Measurements from ENCODE around the gene BSG. TPM values are rescaled to one million over a fixed set of nuclear protein-coding genes. Genes with fewer than 3 reads are reported as not detected.

Gene BSG
- total RNA-seq (2022) (618 and 656 TPM in 2 replicates), Bru-seq, nascent RNA (percentile 79 among the genes with signal in this experiment), BruChase-seq, experiment 1, labeled RNA remaining after a 2-hour chase (percentile 87 among the genes with signal in this experiment), BruChase-seq, experiment 2, labeled RNA remaining after a 6-hour chase (percentile 96 among the genes with signal in this experiment)
- long read RNA-seq, partial matches to known transcripts, result 182 of 2,519 reads
- long read RNA-seq, other reads (novel, unspliced or antisense), result 2,337 of 2,519 reads

GRCh38 chr19:572140-572742 lies at the start of gene BSG:
Gene BSG, plus strand, starts transcription at chr19:572596. Its CDS starts 39 bp downstream, at chr19:572635.
- Mint-ChIP-seq H3K4me1 (ENCODE audit: low read depth, unreplicated experiment) (peaks cover 13% of the 10 kb centered on the region), H3K27ac (ENCODE audit: unreplicated experiment) (peak within 1 kb of the TSS; percentile 100), H3K27me3 (ENCODE audit: insufficient read depth, unreplicated experiment) (no peaks in the 10 kb centered on the region), H3K9me3 (ENCODE audit: unreplicated experiment) (no peaks in the 10 kb centered on the region), H3K4me3 (ENCODE audit: unreplicated experiment) (peak within 1 kb of the TSS; percentile 98), H3K36me3 (ENCODE audit: insufficient read depth, unreplicated experiment) (peaks cover 65% of the 10 kb centered on the region)
- Histone ChIP-seq H3K27me3 (replicated peaks; ENCODE audit: control insufficient read depth, insufficient read depth, low read length) (no peaks in the 10 kb centered on the region), H3K9me3 (no peaks in the 10 kb centered on the region), H3K4me1 (peaks cover 19% of the 10 kb centered on the region), H3K36me3 (ENCODE audit: control insufficient read depth, insufficient read depth, low read length) (no peaks in the 10 kb centered on the region; the same call in 1 of the 2 replicates), H3K4me3 (ENCODE audit: low read depth, low read length) (peak within 1 kb of the TSS; percentile 65)
- ChIA-PET CTCF (interaction anchor here (0.8 to 1.5 kb wide), 2 partner anchors 16 to 66 kb away, joined by 4 to 6 read pairs; no protein-coding TSS in a partner anchor), POLR2A (interaction anchor here (0.5 to 1.1 kb wide), 3 partner anchors 28 to 72 kb away, joined by 3 to 4 read pairs (median 3); partner anchors contain the start of gene CDC34)
- no peak for TF ChIP-seq CTCF (IDR thresholded peaks at IDR 0.05; ENCODE audit: insufficient read depth in 1 of 2, low read depth in 1 of 2, low read length in 1 of 2, severe bottlenecking in 1 of 2, unreplicated experiment in 1 of 2)
- peak; percentile 97 for DNase-seq
- no TSS peak for BruUV-seq (replicated peaks)
- intact Hi-C loops (cut with micrococcal nuclease; ENCODE audit: unreplicated experiment), result loop anchor here (2.0 to 5.0 kb wide), 2 partner anchors 40 to 61 kb away; partner anchors contain the start of genes CDC34 and POLRMT

- H3K9me3 Mint-ChIP-seq (ENCODE audit: unreplicated experiment), result no peaks in the 10 kb centered on the region
- Histone ChIP-seq H3K4me1 (peaks cover under 1% of the 10 kb centered on the region; the same call in 1 of the 2 replicates), H3K36me3 (ENCODE audit: control insufficient read depth, insufficient read depth, low read length) (no peaks in the 10 kb centered on the region), H3K27me3 (replicated peaks; ENCODE audit: control insufficient read depth, insufficient read depth, low read length) (no peaks in the 10 kb centered on the region), H3K4me3 (ENCODE audit: low read depth, low read length) (no peak overlapping the region), H3K9me3 (no peaks in the 10 kb centered on the region)
- no peaks in the 10 kb centered on the region for H3K4me1 Mint-ChIP-seq (ENCODE audit: low read depth, unreplicated experiment)
- CTCF ChIA-PET, result no interaction called here
- no peaks in the 10 kb centered on the region for H3K27me3 Mint-ChIP-seq (ENCODE audit: insufficient read depth, unreplicated experiment)
- POLR2A ChIA-PET, result no interaction called here
- intact Hi-C loops (cut with micrococcal nuclease; ENCODE audit: unreplicated experiment), result no loop called here
- no TSS peak for BruUV-seq (replicated peaks)
- H3K27ac Mint-ChIP-seq (ENCODE audit: unreplicated experiment), result no peak overlapping the region
- peaks cover 5% of the 10 kb centered on the region for H3K36me3 Mint-ChIP-seq (ENCODE audit: insufficient read depth, unreplicated experiment)
- DNase-seq, result no peak
- TF ChIP-seq CTCF (IDR thresholded peaks at IDR 0.05; ENCODE audit: insufficient read depth in 1 of 2, low read depth in 1 of 2, low read length in 1 of 2, severe bottlenecking in 1 of 2, unreplicated experiment in 1 of 2), result no peak
- H3K4me3 Mint-ChIP-seq (ENCODE audit: unreplicated experiment), result no peak overlapping the region
Measured at GRCh38 chr19:522726-523125, 49.7 kb upstream of the BSG start.

- H3K4me3 ChIP-seq (ENCODE audit: low read depth, low read length), result no peak overlapping the region
- Mint-ChIP-seq H3K9me3 (ENCODE audit: unreplicated experiment) (no peaks in the 10 kb centered on the region), H3K27ac (ENCODE audit: unreplicated experiment) (no peak overlapping the region), H3K27me3 (ENCODE audit: insufficient read depth, unreplicated experiment) (no peaks in the 10 kb centered on the region), H3K4me1 (ENCODE audit: low read depth, unreplicated experiment) (peaks cover 6% of the 10 kb centered on the region), H3K36me3 (ENCODE audit: insufficient read depth, unreplicated experiment) (peaks cover 5% of the 10 kb centered on the region), H3K4me3 (ENCODE audit: unreplicated experiment) (no peak overlapping the region)
- no TSS peak for BruUV-seq (replicated peaks)
- ChIA-PET POLR2A (interaction anchor here (0.5 kb wide), 1 partner anchor 42 kb away, joined by 4 read pairs; no protein-coding TSS in a partner anchor), CTCF (interaction anchor here (0.5 to 0.7 kb wide), 2 partner anchors 63 to 1334 kb away, joined by 6 to 8 read pairs; no protein-coding TSS in a partner anchor)
- no peak for DNase-seq
- no peak for TF ChIP-seq CTCF (IDR thresholded peaks at IDR 0.05; ENCODE audit: insufficient read depth in 1 of 2, low read depth in 1 of 2, low read length in 1 of 2, severe bottlenecking in 1 of 2, unreplicated experiment in 1 of 2)
- no peaks in the 10 kb centered on the region for H3K27me3 ChIP-seq (replicated peaks; ENCODE audit: control insufficient read depth, insufficient read depth, low read length)
- intact Hi-C loops (cut with micrococcal nuclease; ENCODE audit: unreplicated experiment), result no loop called here
- H3K9me3 ChIP-seq, result no peaks in the 10 kb centered on the region
- peaks cover 12% of the 10 kb centered on the region for H3K4me1 ChIP-seq
- H3K36me3 ChIP-seq (ENCODE audit: control insufficient read depth, insufficient read depth, low read length), result no peaks in the 10 kb centered on the region
Measured at GRCh38 chr19:524062-524674, 48.2 kb upstream of the BSG start.

All from Caco-2 (cell line).